ENCODE data around the gene INO80D.

INO80D gene

GRCh38 chr2:206084439-206084869 is 1.5 kb downstream of the INO80D start (continued):
- TF ChIP-seq ZNF146 (tag by site-specific recombination; IDR thresholded peaks at IDR 0.05): no peak
- TF ChIP-seq ZSCAN16 (tag by site-specific recombination; IDR thresholded peaks at IDR 0.05): no peak
- TF ChIP-seq ZNF544 (tag by site-specific recombination; IDR thresholded peaks at IDR 0.05): no peak
- no peak for TF ChIP-seq ZBTB21 (tag by site-specific recombination; IDR thresholded peaks at IDR 0.05)
- TF ChIP-seq, protein P1, sequence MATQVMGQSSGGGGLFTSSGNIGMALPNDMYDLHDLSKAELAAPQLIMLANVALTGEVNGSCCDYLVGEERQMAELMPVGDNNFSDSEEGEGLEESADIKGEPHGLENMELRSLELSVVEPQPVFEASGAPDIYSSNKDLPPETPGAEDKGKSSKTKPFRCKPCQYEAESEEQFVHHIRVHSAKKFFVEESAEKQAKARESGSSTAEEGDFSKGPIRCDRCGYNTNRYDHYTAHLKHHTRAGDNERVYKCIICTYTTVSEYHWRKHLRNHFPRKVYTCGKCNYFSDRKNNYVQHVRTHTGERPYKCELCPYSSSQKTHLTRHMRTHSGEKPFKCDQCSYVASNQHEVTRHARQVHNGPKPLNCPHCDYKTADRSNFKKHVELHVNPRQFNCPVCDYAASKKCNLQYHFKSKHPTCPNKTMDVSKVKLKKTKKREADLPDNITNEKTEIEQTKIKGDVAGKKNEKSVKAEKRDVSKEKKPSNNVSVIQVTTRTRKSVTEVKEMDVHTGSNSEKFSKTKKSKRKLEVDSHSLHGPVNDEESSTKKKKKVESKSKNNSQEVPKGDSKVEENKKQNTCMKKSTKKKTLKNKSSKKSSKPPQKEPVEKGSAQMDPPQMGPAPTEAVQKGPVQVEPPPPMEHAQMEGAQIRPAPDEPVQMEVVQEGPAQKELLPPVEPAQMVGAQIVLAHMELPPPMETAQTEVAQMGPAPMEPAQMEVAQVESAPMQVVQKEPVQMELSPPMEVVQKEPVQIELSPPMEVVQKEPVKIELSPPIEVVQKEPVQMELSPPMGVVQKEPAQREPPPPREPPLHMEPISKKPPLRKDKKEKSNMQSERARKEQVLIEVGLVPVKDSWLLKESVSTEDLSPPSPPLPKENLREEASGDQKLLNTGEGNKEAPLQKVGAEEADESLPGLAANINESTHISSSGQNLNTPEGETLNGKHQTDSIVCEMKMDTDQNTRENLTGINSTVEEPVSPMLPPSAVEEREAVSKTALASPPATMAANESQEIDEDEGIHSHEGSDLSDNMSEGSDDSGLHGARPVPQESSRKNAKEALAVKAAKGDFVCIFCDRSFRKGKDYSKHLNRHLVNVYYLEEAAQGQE (tag by site-specific recombination; IDR thresholded peaks at IDR 0.05): peak; percentile 77
- no peak for TF ChIP-seq ZNF777 (tag by site-specific recombination; IDR thresholded peaks at IDR 0.05; ENCODE audit: borderline replicate concordance)
- TF ChIP-seq BCL6B (tag by site-specific recombination; IDR thresholded peaks at IDR 0.05): no peak
- no peak for TF ChIP-seq GLIS1 (tag by site-specific recombination; IDR thresholded peaks at IDR 0.05)
- no peak for TF ChIP-seq ZNF398 (tag by site-specific recombination; IDR thresholded peaks at IDR 0.05)
- TF ChIP-seq ZNF354C (tag by site-specific recombination; IDR thresholded peaks at IDR 0.05; ENCODE audit: borderline replicate concordance, low read depth): no peak
- 0 out of 2 replicates have a peak, but pooled peaks have one; percentile 10 for TF ChIP-seq SP7 (tag by site-specific recombination; IDR thresholded peaks at IDR 0.05)
- no peak for TF ChIP-seq ZNF747 (tag by site-specific recombination; IDR thresholded peaks at IDR 0.05)
- no peak for TF ChIP-seq ZNF26 (tag by site-specific recombination; IDR thresholded peaks at IDR 0.05)
- TF ChIP-seq ZNF202 (tag by site-specific recombination; IDR thresholded peaks at IDR 0.05; ENCODE audit: borderline replicate concordance): no peak
- no peak for TF ChIP-seq ZSCAN18 (tag by site-specific recombination; IDR thresholded peaks at IDR 0.05)
- TF ChIP-seq, protein P2, sequence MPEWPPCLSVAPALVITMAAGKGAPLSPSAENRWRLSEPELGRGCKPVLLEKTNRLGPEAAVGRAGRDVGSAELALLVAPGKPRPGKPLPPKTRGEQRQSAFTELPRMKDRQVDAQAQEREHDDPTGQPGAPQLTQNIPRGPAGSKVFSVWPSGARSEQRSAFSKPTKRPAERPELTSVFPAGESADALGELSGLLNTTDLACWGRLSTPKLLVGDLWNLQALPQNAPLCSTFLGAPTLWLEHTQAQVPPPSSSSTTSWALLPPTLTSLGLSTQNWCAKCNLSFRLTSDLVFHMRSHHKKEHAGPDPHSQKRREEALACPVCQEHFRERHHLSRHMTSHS (tag by site-specific recombination; IDR thresholded peaks at IDR 0.05): no peak
- peak; percentile 95 for TF ChIP-seq PRDM10 (tag by site-specific recombination; IDR thresholded peaks at IDR 0.05)
- no peak for TF ChIP-seq ZNF391 (tag by site-specific recombination; IDR thresholded peaks at IDR 0.05; ENCODE audit: borderline replicate concordance, low read depth)
- no peak for TF ChIP-seq SCRT1 (tag by site-specific recombination; IDR thresholded peaks at IDR 0.05; ENCODE audit: borderline replicate concordance)
- TF ChIP-seq ZBTB8A (tag by site-specific recombination; IDR thresholded peaks at IDR 0.05): no peak
- no peak for TF ChIP-seq PRDM1 (tag by site-specific recombination; IDR thresholded peaks at IDR 0.05)
- TF ChIP-seq, protein P3, sequence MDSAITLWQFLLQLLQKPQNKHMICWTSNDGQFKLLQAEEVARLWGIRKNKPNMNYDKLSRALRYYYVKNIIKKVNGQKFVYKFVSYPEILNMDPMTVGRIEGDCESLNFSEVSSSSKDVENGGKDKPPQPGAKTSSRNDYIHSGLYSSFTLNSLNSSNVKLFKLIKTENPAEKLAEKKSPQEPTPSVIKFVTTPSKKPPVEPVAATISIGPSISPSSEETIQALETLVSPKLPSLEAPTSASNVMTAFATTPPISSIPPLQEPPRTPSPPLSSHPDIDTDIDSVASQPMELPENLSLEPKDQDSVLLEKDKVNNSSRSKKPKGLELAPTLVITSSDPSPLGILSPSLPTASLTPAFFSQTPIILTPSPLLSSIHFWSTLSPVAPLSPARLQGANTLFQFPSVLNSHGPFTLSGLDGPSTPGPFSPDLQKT (IDR thresholded peaks at IDR 0.05; ENCODE audit: borderline replicate concordance, low read depth, low read length): no peak
- no peak for TF ChIP-seq KLF1 (tag by site-specific recombination; IDR thresholded peaks at IDR 0.05)
- peak; percentile 84 for TF ChIP-seq OSR2 (tag by site-specific recombination; IDR thresholded peaks at IDR 0.05)
- TF ChIP-seq ZNF658 (tag by site-specific recombination; IDR thresholded peaks at IDR 0.05): no peak

All from HEK293 (cell line).